Tibial nerve (tissue), 3 donors: Measurements from ENCODE around the gene ARAP1.

Experiments used
- POLR2A ChIP-seq, 2 donors: fragments of 450-650 bp; IDR thresholded peaks; one replicate each; pipeline ENCODE4 v1.6.1; 2017; ENCODE audit warnings: antibody characterized with exemption in 2 of 2, mild to moderate bottlenecking in 2 of 2, moderate library complexity in 2 of 2
- TF ChIP-seq, protein P1 (sequence below), 5 experiments: fragments of 200-600 bp in 3 of 5; fragments of 450-650 bp in 2 of 5; sonication (generic) in 3 of 5; IDR thresholded peaks; one replicate each; pipeline ENCODE4 v1.5.1; 2016 to 2019; ENCODE audit warnings: antibody characterized with exemption in 5 of 5, mild to moderate bottlenecking in 3 of 5, moderate library complexity in 2 of 5

DNA sequence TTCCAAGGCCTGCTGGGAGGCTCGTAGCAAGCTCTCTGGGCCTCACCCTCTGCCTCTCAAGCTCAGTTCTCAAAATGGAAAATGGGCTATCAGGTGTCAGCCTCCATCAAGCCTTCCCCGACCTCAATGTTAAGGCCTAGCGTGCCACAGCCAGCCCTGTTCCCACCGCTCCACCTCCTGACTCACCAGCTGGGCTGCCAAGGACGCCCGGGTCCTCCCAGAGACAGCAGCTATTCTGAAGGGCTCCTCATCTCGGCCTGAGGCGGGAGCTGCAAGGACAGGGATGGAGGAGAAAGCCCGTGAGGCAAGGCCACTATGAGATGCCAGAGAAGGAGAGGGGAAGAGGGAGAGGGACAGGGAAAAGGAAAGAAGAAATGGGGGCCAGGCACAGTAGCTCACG lies 19.9 kb downstream of the ARAP1 start:
- TF ChIP-seq, protein P1, sequence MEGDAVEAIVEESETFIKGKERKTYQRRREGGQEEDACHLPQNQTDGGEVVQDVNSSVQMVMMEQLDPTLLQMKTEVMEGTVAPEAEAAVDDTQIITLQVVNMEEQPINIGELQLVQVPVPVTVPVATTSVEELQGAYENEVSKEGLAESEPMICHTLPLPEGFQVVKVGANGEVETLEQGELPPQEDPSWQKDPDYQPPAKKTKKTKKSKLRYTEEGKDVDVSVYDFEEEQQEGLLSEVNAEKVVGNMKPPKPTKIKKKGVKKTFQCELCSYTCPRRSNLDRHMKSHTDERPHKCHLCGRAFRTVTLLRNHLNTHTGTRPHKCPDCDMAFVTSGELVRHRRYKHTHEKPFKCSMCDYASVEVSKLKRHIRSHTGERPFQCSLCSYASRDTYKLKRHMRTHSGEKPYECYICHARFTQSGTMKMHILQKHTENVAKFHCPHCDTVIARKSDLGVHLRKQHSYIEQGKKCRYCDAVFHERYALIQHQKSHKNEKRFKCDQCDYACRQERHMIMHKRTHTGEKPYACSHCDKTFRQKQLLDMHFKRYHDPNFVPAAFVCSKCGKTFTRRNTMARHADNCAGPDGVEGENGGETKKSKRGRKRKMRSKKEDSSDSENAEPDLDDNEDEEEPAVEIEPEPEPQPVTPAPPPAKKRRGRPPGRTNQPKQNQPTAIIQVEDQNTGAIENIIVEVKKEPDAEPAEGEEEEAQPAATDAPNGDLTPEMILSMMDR (IDR thresholded peaks at IDR 0.05) = no peak
- no peak for TF ChIP-seq POLR2A (IDR thresholded peaks at IDR 0.05)
